Type B pancreatic cell (in vitro differentiated cells): ENCODE data around the gene RAB9B. TPM values are rescaled to one million over a fixed set of nuclear protein-coding genes. Genes with fewer than 3 reads are reported as not detected.

Source experiments
- DNase-seq: peaks from one replicate; pipeline ENCODE4 v3.0.0; 2021; ENCODE audit warnings: mixed read lengths; ENCODE audit not compliant: unreplicated experiment; ENCODE audit errors: extremely low spot score
- H3K27ac Mint-ChIP-seq: 2 replicates; pipeline ENCODE4 v1.8.0; 2021; ENCODE audit warnings: mild to moderate bottlenecking, mixed read lengths
- H3K27me3 Mint-ChIP-seq: 2 replicates; pipeline ENCODE4 v1.8.0; 2021; ENCODE audit warnings: mixed read lengths
- H3K36me3 Mint-ChIP-seq: 2 replicates; pipeline ENCODE4 v1.8.0; 2021; ENCODE audit warnings: mixed read lengths
- H3K4me1 Mint-ChIP-seq: one replicate; pipeline ENCODE4 v1.8.0; 2021; ENCODE audit warnings: mixed read lengths; ENCODE audit not compliant: unreplicated experiment
- H3K4me3 Mint-ChIP-seq: 2 replicates; pipeline ENCODE4 v1.8.0; 2021; ENCODE audit warnings: mild to moderate bottlenecking, mixed read lengths
- H3K9me3 Mint-ChIP-seq: 2 replicates; pipeline ENCODE4 v1.8.0; 2021; ENCODE audit warnings: mixed read lengths
- CTCF ChIP-seq: fragments of 200-600 bp; sonication (generic); conservative IDR thresholded peaks from 2 replicates; pipeline ENCODE4 v1.5.0; 2021; ENCODE audit warnings: antibody characterized with exemption, mild to moderate bottlenecking
- total RNA-seq: library from RNA; stranded (reverse); gene quantifications from 2 replicates; pipeline ENCODE4 v1.2.1, GENCODE V29; 2021; ENCODE audit warnings: low replicate concordance

RAB9B gene
- total RNA-seq, 1 donor from 2014 or later: 2.8 TPM

GRCh38 chrX:103783196-103783595, 48.9 kb downstream of the RAB9B start:
- peaks cover 5% of the 10 kb centered on the region for H3K4me1 Mint-ChIP-seq
- no peak overlapping the region for H3K4me3 Mint-ChIP-seq
- no peaks in the 10 kb centered on the region for H3K9me3 Mint-ChIP-seq
- no peaks in the 10 kb centered on the region for H3K27me3 Mint-ChIP-seq
- DNase-seq: no peak
- H3K36me3 Mint-ChIP-seq: no peaks in the 10 kb centered on the region
- TF ChIP-seq CTCF: no peak
- no peak overlapping the region for H3K27ac Mint-ChIP-seq

- Mint-ChIP-seq H3K27ac (no peak overlapping the region), H3K36me3 (no peaks in the 10 kb centered on the region), H3K27me3 (no peaks in the 10 kb centered on the region), H3K4me1 (peaks cover 5% of the 10 kb centered on the region), H3K4me3 (no peak overlapping the region), H3K9me3 (no peaks in the 10 kb centered on the region)
- DNase-seq: no peak
- no peak for TF ChIP-seq CTCF
These were observed 49.4 kb downstream of the RAB9B start for GRCh38 chrX:103782640-103783039.

GRCh38 chrX:103781706-103782105, 50.4 kb downstream of the RAB9B start:
- TF ChIP-seq CTCF: no peak
- Mint-ChIP-seq H3K27ac (no peak overlapping the region), H3K36me3 (no peaks in the 10 kb centered on the region), H3K27me3 (no peaks in the 10 kb centered on the region), H3K9me3 (no peaks in the 10 kb centered on the region), H3K4me3 (no peak overlapping the region), H3K4me1 (peaks cover 5% of the 10 kb centered on the region)
- no peak for DNase-seq

- Mint-ChIP-seq H3K27me3 (peaks cover 2% of the 10 kb centered on the region), H3K4me1 (peaks cover 5% of the 10 kb centered on the region), H3K4me3 (no peak overlapping the region), H3K27ac (no peak overlapping the region), H3K36me3 (no peaks in the 10 kb centered on the region), H3K9me3 (no peaks in the 10 kb centered on the region)
- no peak for TF ChIP-seq CTCF
- no peak for DNase-seq
These were observed 51.0 kb downstream of the RAB9B start for GRCh38 chrX:103781062-103781402.

GRCh38 chrX:103780336-103781061, 51.6 kb downstream of the RAB9B start:
- no peak for TF ChIP-seq CTCF
- Mint-ChIP-seq H3K36me3 (no peaks in the 10 kb centered on the region), H3K9me3 (no peaks in the 10 kb centered on the region), H3K27me3 (peaks cover 3% of the 10 kb centered on the region), H3K4me3 (no peak overlapping the region), H3K4me1 (peaks cover 5% of the 10 kb centered on the region), H3K27ac (no peak overlapping the region)
- DNase-seq: no peak
